MM.1S (cell line): ENCODE results near the gene SLC24A4.

ENCODE experiments used
- EZH2 ChIP-seq: fragments of 300-600 bp; sonication (generic); optimal IDR thresholded peaks from 2 replicates; pipeline ENCODE3; 2017; ENCODE audit warnings: low read depth, mild to moderate bottlenecking, antibody characterized with exemption, low read length, mixed read lengths
- EZH2phosphoT487 ChIP-seq: fragments of 300-600 bp; sonication (generic); IDR thresholded peaks from 2 replicates; pipeline ENCODE4 v1.6.1; 2018; ENCODE audit warnings: antibody characterized with exemption, low read length
- TF ChIP-seq, protein P1 (sequence below): fragments of 300-600 bp; sonication (generic); IDR thresholded peaks from 2 replicates; pipeline ENCODE4 v1.5.1; 2016; ENCODE audit warnings: antibody characterized with exemption, low read length, mixed read lengths

GRCh38 chr14:92309968-92310530 is 12.9 kb upstream of the SLC24A4 start:
- TF ChIP-seq, protein P1, sequence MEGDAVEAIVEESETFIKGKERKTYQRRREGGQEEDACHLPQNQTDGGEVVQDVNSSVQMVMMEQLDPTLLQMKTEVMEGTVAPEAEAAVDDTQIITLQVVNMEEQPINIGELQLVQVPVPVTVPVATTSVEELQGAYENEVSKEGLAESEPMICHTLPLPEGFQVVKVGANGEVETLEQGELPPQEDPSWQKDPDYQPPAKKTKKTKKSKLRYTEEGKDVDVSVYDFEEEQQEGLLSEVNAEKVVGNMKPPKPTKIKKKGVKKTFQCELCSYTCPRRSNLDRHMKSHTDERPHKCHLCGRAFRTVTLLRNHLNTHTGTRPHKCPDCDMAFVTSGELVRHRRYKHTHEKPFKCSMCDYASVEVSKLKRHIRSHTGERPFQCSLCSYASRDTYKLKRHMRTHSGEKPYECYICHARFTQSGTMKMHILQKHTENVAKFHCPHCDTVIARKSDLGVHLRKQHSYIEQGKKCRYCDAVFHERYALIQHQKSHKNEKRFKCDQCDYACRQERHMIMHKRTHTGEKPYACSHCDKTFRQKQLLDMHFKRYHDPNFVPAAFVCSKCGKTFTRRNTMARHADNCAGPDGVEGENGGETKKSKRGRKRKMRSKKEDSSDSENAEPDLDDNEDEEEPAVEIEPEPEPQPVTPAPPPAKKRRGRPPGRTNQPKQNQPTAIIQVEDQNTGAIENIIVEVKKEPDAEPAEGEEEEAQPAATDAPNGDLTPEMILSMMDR = no peak
- TF ChIP-seq EZH2 = no peak
- no peak for TF ChIP-seq EZH2phosphoT487
